IMR-90 (cell line): ENCODE data around the gene RNF11. TPM values are rescaled to one million over a fixed set of nuclear protein-coding genes. Genes with fewer than 3 reads are reported as not detected.

ENCODE experiments used
- ATAC-seq: fragments of 200-7000 bp; cut with Tn5 transposase; 2 replicates; pipeline ENCODE4 v1.9.1; 2020; ENCODE audit warnings: low read depth, mild to moderate bottlenecking, moderate library complexity
- BruUV-seq: library from RNA; stranded (reverse); fragments of 400-500 nt; replicated peaks from 2 replicates; lab custom pipeline; 2021; lab: Mats Ljungman, UMichigan
- CTCF ChIA-PET: fragments of 300-600 bp; formaldehyde crosslinking; extraction: SDS; loops from one replicate; lab custom pipeline; 2021; ENCODE audit warnings: antibody characterized with exemption; lab: Yijun Ruan, JAX
- POLR2A ChIA-PET: fragments of 300-600 bp; sonication (Branson Sonifier 250); formaldehyde crosslinking; loops from one replicate; lab custom pipeline; 2022; ENCODE audit warnings: antibody characterized with exemption; ENCODE audit not compliant: unreplicated experiment; lab: Charles Lee
- DNase-seq: peaks from one replicate; pipeline ENCODE4 v3.0.0; 2013
- H2AFZ ChIP-seq: replicated peaks from 2 replicates; pipeline ENCODE3; 2013; ENCODE audit warnings: low read length, mild to moderate bottlenecking; ENCODE audit not compliant: poor library complexity
- H2AK5ac ChIP-seq: 2 replicates; pipeline ENCODE4 v1.6.1; 2013; ENCODE audit warnings: low read depth, low read length, inconsistent platforms
- H2AK9ac ChIP-seq: replicated peaks from 2 replicates; pipeline ENCODE3; 2013; ENCODE audit warnings: mild to moderate bottlenecking, low read depth, low read length, moderate library complexity; ENCODE audit not compliant: poor library complexity
- H2BK120ac ChIP-seq: 2 replicates; pipeline ENCODE4 v1.6.1; 2013; ENCODE audit warnings: low read depth, low read length, inconsistent platforms
- H2BK15ac ChIP-seq: 3 replicates; pipeline ENCODE4 v1.6.1; 2013; ENCODE audit warnings: low read depth, low read length, inconsistent platforms
- H2BK20ac ChIP-seq: 2 replicates; pipeline ENCODE4 v1.6.1; 2013; ENCODE audit warnings: low read depth, mild to moderate bottlenecking, inconsistent platforms, low read length, moderate library complexity
- H2BK5ac ChIP-seq: 2 replicates; pipeline ENCODE4 v1.6.1; 2013; ENCODE audit warnings: mild to moderate bottlenecking, low read depth, low read length, inconsistent platforms; ENCODE audit not compliant: poor library complexity, severe bottlenecking
- H3K14ac ChIP-seq: replicated peaks from 2 replicates; pipeline ENCODE4 v1.6.1; 2013; ENCODE audit warnings: low read depth, low read length, inconsistent platforms
- H3K18ac ChIP-seq: 2 replicates; pipeline ENCODE4 v1.6.1; 2013; ENCODE audit warnings: low read depth, low read length, control low read depth
- H3K23ac ChIP-seq: 2 replicates; pipeline ENCODE4 v1.6.1; 2013; ENCODE audit warnings: low read depth, low read length, inconsistent platforms
- H3K27ac ChIP-seq: 2 replicates; pipeline ENCODE4 v1.5.1; 2013; ENCODE audit warnings: mild to moderate bottlenecking, control low read depth, low read length; ENCODE audit not compliant: insufficient read depth
- H3K27me3 ChIP-seq: 2 replicates; pipeline ENCODE4 v1.6.1; 2013; ENCODE audit warnings: low read length; ENCODE audit not compliant: control insufficient read depth, insufficient read depth
- H3K36me3 ChIP-seq: 2 replicates; pipeline ENCODE4 v1.6.1; 2013; ENCODE audit warnings: low read length, mixed read lengths; ENCODE audit not compliant: control insufficient read depth, insufficient read depth
- H3K4ac ChIP-seq: 2 replicates; pipeline ENCODE4 v1.6.1; 2013; ENCODE audit warnings: low read depth, low read length, inconsistent platforms
- H3K4me1 ChIP-seq: 2 replicates; pipeline ENCODE4 v1.6.1; 2013; ENCODE audit warnings: low read length, mixed read lengths; ENCODE audit not compliant: control insufficient read depth, insufficient read depth
- H3K4me2 ChIP-seq: 2 replicates; pipeline ENCODE4 v1.6.1; 2013; ENCODE audit warnings: low read depth, mild to moderate bottlenecking, control low read depth, low read length, moderate library complexity
- H3K4me3 ChIP-seq: 2 replicates; pipeline ENCODE4 v1.5.1; 2013; ENCODE audit warnings: low read depth, mild to moderate bottlenecking, control low read depth, low read length, moderate library complexity; ENCODE audit not compliant: insufficient read depth
- H3K56ac ChIP-seq: 2 replicates; pipeline ENCODE4 v1.6.1; 2013; ENCODE audit warnings: low read length, inconsistent platforms; ENCODE audit not compliant: insufficient read depth; ENCODE audit errors: extremely low read depth
- H3K79me1 ChIP-seq, 2 experiments: 2 replicates each; pipeline ENCODE4 v1.6.1; 2013; ENCODE audit warnings: low read length in 2 of 2, inconsistent platforms in 1 of 2, low read depth in 1 of 2
- H3K9ac ChIP-seq: 2 replicates; pipeline ENCODE4 v1.6.1; 2013; ENCODE audit warnings: low read depth, low read length, control low read depth
- H3K9me1 ChIP-seq: 2 replicates; pipeline ENCODE4 v1.6.1; 2013; ENCODE audit warnings: low read length, inconsistent platforms; ENCODE audit not compliant: insufficient read depth
- H3K9me3 ChIP-seq: 2 replicates; pipeline ENCODE4 v1.6.1; 2013; ENCODE audit warnings: low read length; ENCODE audit not compliant: control insufficient read depth, insufficient read depth
- H4K20me1 ChIP-seq: 2 replicates; pipeline ENCODE4 v1.6.1; 2013; ENCODE audit warnings: low read length, inconsistent platforms; ENCODE audit not compliant: insufficient read depth
- H4K5ac ChIP-seq: 2 replicates; pipeline ENCODE4 v1.6.1; 2013; ENCODE audit warnings: mild to moderate bottlenecking, low read depth, low read length, control low read depth
- H4K8ac ChIP-seq, 2 experiments: 2 replicates each; pipeline ENCODE4 v1.6.1; 2013; ENCODE audit warnings: low read depth in 2 of 2, low read length in 2 of 2, control low read depth in 1 of 2, inconsistent platforms in 1 of 2
- H4K91ac ChIP-seq: 2 replicates; pipeline ENCODE4 v1.6.1; 2013; ENCODE audit warnings: low read depth, low read length, inconsistent platforms; ENCODE audit not compliant: insufficient read depth
- BHLHE40 ChIP-seq: fragments of 150-350 bp; IDR thresholded peaks from 2 replicates; pipeline ENCODE4 v1.6.1; 2016; ENCODE audit warnings: mild to moderate bottlenecking, low read depth, low read length
- CEBPB ChIP-seq: IDR thresholded peaks from 2 replicates; pipeline ENCODE4 v1.6.1; 2012; ENCODE audit warnings: low read depth, low read length, improper control_type of control experiment
- CHD1 ChIP-seq: IDR thresholded peaks from 2 replicates; pipeline ENCODE4 v1.6.1; 2012; ENCODE audit warnings: low read depth, low read length, improper control_type of control experiment
- CTCF ChIP-seq: conservative IDR thresholded peaks from 2 replicates; pipeline ENCODE4 v1.5.1; 2012; ENCODE audit warnings: mild to moderate bottlenecking, low read depth, low read length, improper control_type of control experiment
- ELK1 ChIP-seq: fragments of 150-350 bp; IDR thresholded peaks from 2 replicates; pipeline ENCODE4 v1.6.1; 2016; ENCODE audit warnings: low read depth, mild to moderate bottlenecking, low read length, moderate library complexity, borderline replicate concordance
- FOS ChIP-seq: fragments of 150-350 bp; IDR thresholded peaks from 2 replicates; pipeline ENCODE4 v1.6.1; 2016; ENCODE audit warnings: low read depth, low read length
- MAFK ChIP-seq: IDR thresholded peaks from 2 replicates; pipeline ENCODE4 v1.6.1; 2012; ENCODE audit warnings: low read depth, low read length, improper control_type of control experiment
- MAZ ChIP-seq: IDR thresholded peaks from 2 replicates; pipeline ENCODE4 v1.6.1; 2012; ENCODE audit warnings: low read depth, mild to moderate bottlenecking, low read length, improper control_type of control experiment, moderate library complexity, borderline replicate concordance
- MXI1 ChIP-seq: IDR thresholded peaks from 2 replicates; pipeline ENCODE4 v1.6.1; 2012; ENCODE audit warnings: low read depth, mild to moderate bottlenecking, low read length, moderate library complexity, borderline replicate concordance
- NFE2L2 ChIP-seq: fragments of 150-350 bp; IDR thresholded peaks from 2 replicates; pipeline ENCODE4 v1.6.1; 2016; ENCODE audit warnings: low read depth, mild to moderate bottlenecking, low read length
- POLR2A ChIP-seq: IDR thresholded peaks from 2 replicates; pipeline ENCODE4 v1.6.1; 2012; ENCODE audit warnings: mild to moderate bottlenecking, low read depth, low read length
- RAD21 ChIP-seq: IDR thresholded peaks from 2 replicates; pipeline ENCODE4 v1.6.1; 2012; ENCODE audit warnings: low read length, improper control_type of control experiment
- RCOR1 ChIP-seq: IDR thresholded peaks from 2 replicates; pipeline ENCODE4 v1.6.1; 2012; ENCODE audit warnings: mild to moderate bottlenecking, low read length, improper control_type of control experiment; ENCODE audit not compliant: insufficient replicate concordance
- RFX5 ChIP-seq: IDR thresholded peaks from 2 replicates; pipeline ENCODE4 v1.8.0; 2012; ENCODE audit warnings: low read depth, mild to moderate bottlenecking, low read length, moderate library complexity
- SMC3 ChIP-seq: fragments of 150-350 bp; IDR thresholded peaks from 2 replicates; pipeline ENCODE4 v1.6.1; 2016; ENCODE audit warnings: low read depth, mild to moderate bottlenecking, antibody characterized with exemption, low read length, moderate library complexity
- USF2 ChIP-seq: fragments of 150-350 bp; IDR thresholded peaks from 2 replicates; pipeline ENCODE4 v1.6.1; 2017; ENCODE audit warnings: mild to moderate bottlenecking, antibody characterized with exemption, low read length, low read depth
- WGBS, 2 experiments: methylation state at CpG; one replicate each; pipeline versions ENCODE4 v1.1.5 to v1.1.7; 2013; ENCODE audit warnings: missing lambda C conversion rate in 2 of 2; ENCODE audit not compliant: insufficient read length in 1 of 2; ENCODE audit errors: extremely low coverage in 2 of 2; 5-methylcytosine and 5-hydroxymethylcytosine counted together
- dilution Hi-C: fragments of 300-500 bp; cut with HindIII; formaldehyde crosslinking; loops from one replicate; pipeline ENCODE4 v1.14.3; 2018; ENCODE audit warnings: low sequenced_read_pairs; ENCODE audit not compliant: unreplicated experiment
- in situ Hi-C: fragments of 300-500 bp; cut with MboI; formaldehyde crosslinking; loops from 3 replicates; pipeline ENCODE4 v1.14.3; 2019; ENCODE audit warnings: low sequenced_read_pairs, inconsistent platforms, mixed read lengths
- intact Hi-C: fragments of 100-400 bp; cut with micrococcal nuclease; formaldehyde crosslinking; loops from 2 replicates; pipeline ENCODE4 v1.10.0; 2022
- polyA plus RNA-seq, 3 experiments: library from polyadenylated mRNA; depleted of rRNA; stranded (reverse); fragments of >200 nt; gene quantifications; 2 replicates each; pipeline ENCODE4 v1.2.3, GENCODE V29; 2012; ENCODE audit warnings: low replicate concordance in 1 of 3
- total RNA-seq: library from RNA; depleted of rRNA; stranded (reverse); fragments of >200 nt; gene quantifications from 2 replicates; pipeline ENCODE4 v1.2.3, GENCODE V29; 2012

RNF11 gene
- total and polyA plus RNA-seq, 2 of the 4 experiments (the other 2 are of a cell fraction), result 63.3 to 64.1 TPM

- TF ChIP-seq RCOR1 (no peak), RFX5 (no peak), BHLHE40 (no peak), POLR2A (no peak), USF2 (no peak), NFE2L2 (no peak), CEBPB (no peak), MAZ (no peak), CTCF (no peak), MAFK (no peak), SMC3 (no peak), CHD1 (no peak), MXI1 (no peak), ELK1 (no peak), RAD21 (no peak), FOS (no peak)
- DNase-seq, result no peak
- intact Hi-C loops (no loop called here), in situ Hi-C loops (no loop called here), dilution Hi-C loops (no loop called here)
- Histone ChIP-seq H3K9me1 (no peaks in the 10 kb centered on the region; the same call in 1 of the 2 replicates), H2BK15ac (no peak overlapping the region), H3K27ac (no peak overlapping the region), H2AK5ac (no peak overlapping the region), H4K91ac (no peak overlapping the region), H2BK20ac (no peak overlapping the region), H3K4ac (no peak overlapping the region), H3K4me1 (peaks cover 2% of the 10 kb centered on the region; the same call in 1 of the 2 replicates), H3K36me3 (no peaks in the 10 kb centered on the region), H3K4me2 (no peak overlapping the region), H3K79me1 (no peaks in the 10 kb centered on the region), H2BK120ac (no peak overlapping the region), H3K23ac (no peak overlapping the region), H3K56ac (no peak overlapping the region), H2AFZ (no peak overlapping the region), H3K9me3 (no peaks in the 10 kb centered on the region), H4K8ac (no peak overlapping the region), H4K20me1 (no peaks in the 10 kb centered on the region), H2AK9ac (no peak overlapping the region), H4K5ac (no peak overlapping the region), H2BK5ac (no peak overlapping the region), H3K18ac (no peak overlapping the region), H3K14ac (no peak overlapping the region), H3K9ac (no peak overlapping the region), H3K4me3 (no peak overlapping the region), H3K27me3 (no peaks in the 10 kb centered on the region; the same call in 1 of the 2 replicates)
- POLR2A ChIA-PET, result no interaction called here
- CTCF ChIA-PET, result no interaction called here
- BruUV-seq, result no TSS peak
- no peak for ATAC-seq
- no CpG with 5 or more reads among the region's 5 CpGs for WGBS, 2 experiments
Observed at GRCh38 chr1:51306950-51307349, 70.9 kb downstream of the RNF11 start.
